HG03097 (cell line): ENCODE data around the gene CORO1C.

ENCODE experiments used
- ATAC-seq: cut with Tn5 transposase; IDR thresholded peaks from one replicate; pipeline ENCODE4 v1.9.1; 2021; ENCODE audit not compliant: unreplicated experiment, low FRiP score

CORO1C gene

DNA sequence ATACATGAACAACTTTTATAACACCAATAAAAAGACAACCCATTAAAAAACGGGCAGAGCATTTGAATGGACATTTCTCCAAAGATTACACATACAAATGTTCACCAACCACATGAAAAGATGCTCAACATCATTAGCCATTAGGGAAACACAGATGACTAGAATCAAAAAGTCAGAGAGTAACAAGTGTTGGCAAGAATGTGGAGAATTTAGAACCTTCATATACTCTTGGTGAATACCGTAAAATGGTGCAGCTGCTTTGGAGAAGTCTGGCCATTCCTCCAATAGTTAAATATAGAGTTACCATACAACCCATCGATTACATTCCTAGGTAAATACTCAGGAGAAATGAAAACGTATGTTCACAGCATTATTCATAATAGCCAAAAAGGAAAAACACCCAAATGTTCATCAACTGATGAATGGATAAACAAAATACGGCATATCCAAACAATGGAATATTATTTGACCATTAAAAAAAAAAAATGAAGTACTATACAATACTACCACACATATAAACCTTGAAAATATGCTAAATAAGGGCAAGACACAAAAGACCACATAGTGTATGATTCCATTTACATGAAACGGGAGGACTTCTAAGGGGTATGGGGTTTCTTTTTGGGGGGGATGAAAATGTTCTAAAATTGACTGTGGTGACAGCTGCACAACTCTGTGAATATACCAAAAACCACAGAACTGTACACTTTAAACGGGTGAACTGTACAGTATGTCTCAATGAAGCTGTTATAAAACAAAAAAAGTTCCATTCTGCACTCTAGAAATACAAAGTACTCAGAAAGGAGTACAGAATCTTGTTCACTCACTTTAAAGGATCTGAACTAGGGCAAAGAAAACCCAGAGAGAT is 3.2 kb downstream of the CORO1C start:
- no peak for ATAC-seq

- ATAC-seq: no peak
Observed at GRCh38 chr12:108727161-108727560, 4.2 kb downstream of the CORO1C start.

DNA sequence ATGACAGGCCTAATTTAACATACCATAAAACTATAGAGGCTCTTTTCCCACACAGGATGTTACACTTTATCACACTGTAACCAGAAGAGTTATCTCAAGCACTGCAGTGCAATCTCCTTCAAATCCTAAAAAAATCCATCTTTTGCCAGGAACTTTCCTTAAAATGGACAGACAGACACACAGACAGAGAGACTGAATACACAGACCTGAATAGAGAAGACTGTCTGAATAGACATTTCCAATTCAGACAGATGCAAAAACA is 6.5 kb downstream of the CORO1C start:
- no peak for ATAC-seq

- no peak for ATAC-seq
Observed at GRCh38 chr12:108724054-108724889, 7.0 kb downstream of the CORO1C start.

GRCh38 chr12:108722992-108723766 is 8.1 kb downstream of the CORO1C start:
- ATAC-seq: peak; percentile 44

GRCh38 chr12:108722463-108722862 is 8.9 kb downstream of the CORO1C start:
- no peak for ATAC-seq

DNA sequence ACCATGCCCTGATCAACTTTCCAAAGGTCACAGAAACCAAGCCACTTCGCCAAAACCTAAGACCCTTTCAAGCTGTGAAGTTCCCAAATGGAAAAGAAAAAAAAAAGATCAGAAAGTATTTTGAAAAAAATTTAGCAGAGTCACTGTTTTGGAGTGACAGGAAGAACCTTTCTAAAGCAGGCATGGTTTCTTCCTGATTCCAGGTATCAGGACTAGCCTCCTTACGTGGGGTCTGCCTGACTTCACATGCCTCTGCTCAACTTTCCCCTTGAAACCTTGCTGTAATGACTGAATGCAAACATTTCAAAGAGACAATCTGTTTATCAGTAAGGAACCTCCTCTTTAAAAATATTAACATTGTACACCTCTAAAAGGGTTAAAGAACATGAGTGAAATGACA is 9.5 kb downstream of the CORO1C start:
- ATAC-seq: no peak

DNA sequence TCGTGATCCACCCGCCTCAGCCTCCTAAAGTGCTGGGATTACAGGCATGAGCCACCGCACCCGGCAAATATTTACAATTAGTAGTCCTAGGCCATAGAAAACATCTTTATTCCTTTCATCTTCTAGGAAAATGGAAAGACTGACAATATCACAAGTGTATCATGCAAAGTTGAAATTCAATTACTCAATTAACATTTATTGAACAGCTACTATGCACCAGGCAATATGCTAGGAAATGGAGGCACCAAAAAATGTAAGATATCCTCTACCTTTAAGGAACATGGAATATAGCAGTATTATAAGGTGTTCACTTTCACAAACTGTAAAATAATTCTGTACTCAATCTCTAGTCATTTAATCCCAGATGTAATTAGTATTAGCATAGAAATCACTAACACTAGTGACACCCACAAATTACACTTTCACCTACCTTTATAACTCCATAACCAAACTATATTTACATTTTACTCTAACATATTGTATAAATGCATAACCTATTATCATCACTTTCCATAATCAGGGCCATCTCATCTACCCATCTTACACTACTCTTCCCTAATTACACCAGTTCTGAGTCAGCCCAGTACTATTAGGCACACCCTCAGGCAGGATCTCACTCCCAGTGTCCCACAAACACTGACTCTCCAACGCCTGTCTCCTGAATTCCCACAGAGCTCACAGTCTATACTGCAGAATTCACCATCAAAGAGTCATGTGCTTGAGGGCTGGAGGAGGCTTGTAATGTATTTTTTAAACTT is 10.4 kb downstream of the CORO1C start:
- no peak for ATAC-seq

DNA sequence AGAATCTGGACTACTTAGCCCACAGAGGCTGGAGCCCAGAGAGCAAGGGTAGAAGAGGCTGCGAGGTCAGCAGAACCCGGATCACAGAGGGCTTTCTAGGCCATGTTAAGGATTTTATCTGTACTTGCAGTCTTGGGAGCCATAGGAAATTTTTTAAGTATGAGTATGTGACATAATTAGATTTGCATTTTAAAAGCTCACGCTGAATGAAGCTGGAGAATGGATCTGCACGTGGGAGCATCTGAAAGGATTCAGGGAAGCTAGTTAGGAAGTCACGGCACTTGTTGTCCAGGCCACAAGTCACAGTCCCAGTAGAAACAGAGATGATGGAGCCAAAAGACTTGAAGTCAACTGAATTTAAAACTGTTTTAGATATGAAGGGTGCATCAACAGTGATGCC is 14.1 kb downstream of the CORO1C start:
- no peak for ATAC-seq

GRCh38 chr12:108714866-108715265 is 16.5 kb downstream of the CORO1C start:
- ATAC-seq: no peak

DNA sequence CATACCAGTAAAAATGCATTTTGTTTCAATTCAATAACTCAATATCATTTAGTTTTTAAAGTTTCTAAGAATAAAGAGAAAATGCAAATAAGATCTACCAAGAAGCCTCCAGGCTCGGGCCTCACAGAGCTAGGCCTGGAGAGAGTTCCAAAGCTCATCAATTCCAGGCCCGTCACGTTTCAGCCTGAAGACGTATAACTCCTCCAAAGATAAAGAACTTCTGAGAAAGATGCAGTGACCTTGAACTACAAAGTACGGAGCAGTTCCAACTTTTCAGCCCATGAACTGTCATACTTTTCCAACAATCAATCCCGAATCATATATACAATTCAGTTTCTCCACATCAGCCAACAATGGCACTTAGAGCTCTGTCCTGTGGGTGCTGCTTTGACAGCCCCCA is 17.8 kb downstream of the CORO1C start:
- no peak for ATAC-seq

DNA sequence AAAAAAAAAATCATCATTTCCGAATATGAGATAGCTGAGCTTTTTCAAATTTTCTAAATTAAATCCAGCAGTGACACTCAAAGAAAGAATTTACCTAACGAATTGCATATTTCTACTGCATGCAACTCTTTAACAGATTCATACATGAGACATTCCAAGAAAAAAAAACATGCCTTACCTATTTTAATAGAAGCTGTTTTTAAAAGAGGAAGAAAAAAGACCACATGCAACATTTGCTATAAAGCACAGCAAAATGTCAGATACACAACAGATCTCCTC is 18.5 kb downstream of the CORO1C start:
- no peak for ATAC-seq

DNA sequence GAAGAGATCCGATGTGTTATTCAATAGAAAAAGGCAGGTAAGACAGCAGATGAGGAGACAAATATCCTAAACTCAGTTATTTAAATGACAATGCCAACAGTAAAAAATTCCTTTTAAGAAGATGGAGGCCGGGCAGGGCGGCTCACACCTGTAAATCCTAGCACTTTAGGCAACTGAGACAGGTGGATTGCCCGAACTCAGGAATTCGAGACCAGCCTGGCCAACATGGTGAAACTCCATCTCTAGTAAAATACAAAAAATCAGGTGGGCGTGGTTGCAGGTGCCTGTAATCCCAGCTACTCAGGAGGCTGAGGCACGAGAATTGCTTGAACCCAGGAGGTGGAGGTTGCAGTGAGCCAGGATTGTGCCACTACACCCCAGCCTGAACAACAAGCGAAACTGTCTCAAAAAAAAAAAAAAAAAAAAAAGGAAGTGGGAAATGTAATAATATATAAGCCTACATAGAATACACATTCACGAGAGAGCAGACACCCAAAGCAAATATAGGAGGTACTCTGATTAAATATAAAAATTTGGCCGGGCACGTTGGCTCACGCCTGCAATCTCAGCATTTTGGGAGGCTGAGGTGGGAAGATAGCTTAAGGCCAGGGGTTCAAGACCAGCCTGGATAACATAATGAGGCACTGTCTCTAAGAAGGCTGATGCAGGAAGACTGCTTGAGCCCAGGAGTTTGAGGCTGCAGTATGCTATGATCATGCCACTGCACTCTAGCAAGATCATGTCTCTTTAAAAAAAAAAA is 19.0 kb downstream of the CORO1C start:
- ATAC-seq: no peak

DNA sequence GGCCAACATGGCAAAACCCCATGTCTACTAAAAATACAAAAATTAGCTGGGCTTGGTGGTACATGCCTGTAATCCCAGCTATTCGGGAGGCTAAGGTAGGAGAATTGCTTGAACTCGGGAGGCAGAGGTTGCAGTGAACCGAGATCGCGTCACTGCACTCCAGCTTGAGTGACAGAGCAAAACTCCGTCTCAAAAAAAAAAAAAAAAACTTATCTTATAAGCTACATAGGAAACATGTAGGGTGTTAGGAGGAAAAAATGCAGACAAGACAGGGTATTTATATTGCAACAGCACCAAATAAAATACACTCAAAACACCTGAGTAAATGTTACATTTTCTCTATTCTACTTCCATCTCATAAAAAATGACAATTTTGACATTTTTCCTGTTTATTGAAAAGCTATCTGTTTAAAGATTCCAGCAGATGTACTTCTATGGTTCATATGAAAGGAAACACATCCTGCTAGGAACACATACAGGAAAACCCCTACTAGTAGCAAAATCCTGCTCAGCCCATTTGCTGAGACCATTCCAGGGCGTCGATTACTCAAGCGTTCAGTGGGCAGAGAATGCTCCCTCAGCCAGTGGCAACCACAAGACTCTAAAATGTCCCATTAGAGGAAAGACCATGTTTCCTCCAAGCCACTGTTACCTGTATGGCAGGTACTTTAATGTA is 19.7 kb downstream of the CORO1C start:
- ATAC-seq: no peak

DNA sequence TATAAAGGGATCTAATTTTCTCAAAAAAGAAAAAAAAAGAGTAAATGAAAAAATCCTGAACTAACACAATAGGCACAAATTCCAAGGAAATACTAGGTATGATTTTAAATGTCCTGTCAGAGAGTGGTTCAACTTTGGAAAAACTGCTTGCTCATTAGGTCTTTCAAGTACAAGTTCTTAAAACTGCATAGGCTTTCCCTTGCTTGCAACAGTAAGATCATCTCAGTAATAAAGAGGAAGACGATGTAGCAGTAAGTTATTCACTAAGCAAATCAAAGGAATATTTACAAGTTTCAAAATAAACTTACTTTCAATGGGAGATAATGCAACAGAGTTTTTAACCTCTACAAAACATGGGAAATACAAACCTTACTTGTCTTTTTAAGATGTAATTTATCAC is 21.6 kb downstream of the CORO1C start:
- ATAC-seq: no peak

DNA sequence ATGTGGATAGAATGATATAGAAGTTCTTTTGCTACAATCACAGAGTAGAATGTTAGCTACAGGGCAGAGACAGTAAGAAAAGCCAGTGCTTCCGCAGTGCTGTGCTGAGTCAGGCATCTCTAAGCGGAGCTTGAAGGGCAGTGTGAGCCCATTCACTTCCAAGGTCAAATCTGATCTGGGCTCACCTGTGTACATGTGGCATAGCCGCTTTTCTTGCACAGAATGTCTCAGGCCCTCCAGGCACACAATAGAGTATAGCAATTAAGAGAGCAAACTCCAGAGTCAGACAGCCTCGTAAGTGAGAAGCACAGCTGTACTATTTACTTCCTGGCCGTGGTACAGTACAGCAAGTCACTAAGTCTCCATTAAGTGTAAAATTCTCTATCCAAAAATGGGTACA is 26.8 kb downstream of the CORO1C start:
- ATAC-seq: no peak

DNA sequence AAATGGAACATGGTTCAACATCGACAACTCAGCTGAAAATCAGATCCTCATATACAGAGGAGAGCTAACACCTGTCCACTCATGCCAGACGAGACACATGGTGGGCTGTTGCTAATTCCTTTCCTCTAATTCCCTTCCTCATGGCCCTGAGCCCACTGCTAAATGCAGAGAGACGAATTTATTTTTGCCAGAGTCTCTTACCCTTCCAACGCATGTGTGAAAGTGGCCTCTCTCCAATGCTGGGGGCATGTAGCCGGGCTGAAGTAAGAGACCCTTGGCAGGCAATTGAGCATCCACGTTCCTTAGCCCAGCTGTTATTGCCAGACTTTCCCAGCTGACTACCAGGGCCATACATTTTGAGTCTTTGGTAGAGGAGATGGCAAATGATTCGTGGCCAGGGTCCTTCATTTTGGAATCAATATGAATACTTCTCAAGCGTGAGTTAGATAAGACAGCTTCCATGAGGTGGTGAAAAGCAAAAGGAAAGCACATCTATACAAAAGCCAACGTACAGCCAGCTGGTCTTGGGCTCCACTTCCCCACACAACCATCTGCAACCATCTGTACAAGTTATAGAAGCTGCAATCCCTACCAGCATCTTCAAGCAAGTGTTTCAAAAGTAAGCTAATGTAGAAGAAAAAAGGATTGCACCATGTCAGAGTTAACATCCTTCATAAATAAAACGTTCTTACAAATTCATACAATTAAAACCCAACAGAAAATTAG is 28.6 kb downstream of the CORO1C start:
- ATAC-seq: no peak

DNA sequence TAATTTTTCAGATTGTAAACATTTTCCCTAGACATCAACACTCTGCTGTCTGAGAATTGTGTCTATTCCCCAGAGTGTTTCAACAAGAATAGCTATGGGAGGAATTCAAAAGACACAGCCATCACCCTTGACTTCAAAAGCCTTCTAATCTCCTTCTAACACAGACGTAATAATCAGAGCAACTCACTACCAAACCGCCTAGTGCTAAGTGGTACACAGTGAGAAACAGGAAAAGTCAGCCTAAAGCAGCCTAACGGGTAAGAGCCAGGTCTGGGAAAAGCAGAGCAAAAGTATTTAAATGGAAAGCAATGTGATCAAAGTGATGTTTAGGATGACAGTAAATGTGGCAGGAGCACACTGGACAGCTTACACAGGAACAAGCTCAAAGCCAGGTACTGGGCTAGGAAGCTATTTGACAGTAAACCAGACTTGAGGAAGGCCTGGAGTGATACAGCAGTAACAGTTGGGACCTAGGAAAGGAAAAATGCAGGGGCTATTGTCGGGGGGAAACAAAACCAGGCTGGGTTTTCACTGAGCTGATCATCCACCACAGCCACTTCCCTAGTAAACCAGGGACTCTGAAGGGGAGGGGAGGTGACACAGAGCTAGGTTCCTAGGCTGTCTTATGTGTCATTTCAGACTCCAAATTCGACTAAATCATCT is 29.4 kb downstream of the CORO1C start:
- no peak for ATAC-seq
